Spleen (tissue), 11 donors: ENCODE results near the gene ODAD3. TPM values are rescaled to one million over a fixed set of nuclear protein-coding genes. Genes with fewer than 3 reads are reported as not detected.

Source experiments
- DNase-seq: peaks from one replicate; pipeline ENCODE4 v3.0.0-alpha.2; 2020
- H3K27ac ChIP-seq, 8 donors: fragments of 200-600 bp; sonication (generic) in 7 of 8; 1 replicate in 4 of 8; 2 replicates in 4 of 8; pipeline versions ENCODE4 v1.5.0 to v1.8.0; 2016 to 2021; ENCODE audit warnings: inconsistent platforms in 4 of 8, mild to moderate bottlenecking in 4 of 8, moderate library complexity in 1 of 8
- H3K27me3 ChIP-seq, 7 donors: fragments of 200-600 bp; sonication (generic) in 6 of 7; replicated peaks in 1 of 7; 1 replicate in 4 of 7; 2 replicates in 3 of 7; pipeline versions ENCODE4 v1.5.0 to v1.8.0; 2016 to 2021; ENCODE audit warnings: inconsistent platforms in 3 of 7, mild to moderate bottlenecking in 1 of 7
- H3K36me3 ChIP-seq, 6 donors: fragments of 200-600 bp; sonication (generic) in 5 of 6; 1 replicate in 4 of 6; 2 replicates in 2 of 6; pipeline versions ENCODE4 v1.5.0 to v1.8.0; 2016 to 2021; ENCODE audit warnings: inconsistent platforms in 2 of 6
- H3K4me1 ChIP-seq, 6 donors: fragments of 200-600 bp; sonication (generic) in 5 of 6; 1 replicate in 3 of 6; 2 replicates in 3 of 6; pipeline versions ENCODE4 v1.5.0 to v1.8.0; 2016 to 2021; ENCODE audit warnings: inconsistent platforms in 3 of 6
- H3K4me3 ChIP-seq, 8 donors: fragments of 200-600 bp; sonication (generic) in 7 of 8; 1 replicate in 4 of 8; 2 replicates in 4 of 8; pipeline versions ENCODE4 v1.5.0 to v1.8.0; 2016 to 2021; ENCODE audit warnings: inconsistent platforms in 4 of 8, mild to moderate bottlenecking in 4 of 8, moderate library complexity in 2 of 8
- H3K9me3 ChIP-seq, 8 donors: fragments of 200-600 bp; sonication (generic) in 7 of 8; 1 replicate in 4 of 8; 2 replicates in 4 of 8; pipeline versions ENCODE4 v1.5.0 to v1.8.0; 2016 to 2021; ENCODE audit warnings: inconsistent platforms in 4 of 8
- POLR2A ChIP-seq, 3 donors: fragments of 450-650 bp; IDR thresholded peaks; one replicate each; pipeline ENCODE4 v1.5.1; 2017; ENCODE audit warnings: antibody characterized with exemption in 3 of 3, mild to moderate bottlenecking in 1 of 3
- POLR2AphosphoS5 ChIP-seq, 3 donors: sonication (generic); formaldehyde crosslinking; IDR thresholded peaks; one replicate each; pipeline ENCODE4 v1.5.1; 2017; ENCODE audit warnings: antibody characterized with exemption in 3 of 3
- WGBS, 5 donors: extraction: QIAGEN DNeasy Blood & Tissue Kit in 3 of 5; methylation state at CpG; one replicate each; pipeline versions ENCODE4 v1.1.5 to v1.1.7; 2013 to 2018; 5-methylcytosine and 5-hydroxymethylcytosine counted together
- intact Hi-C: fragments of 100-400 bp; cut with DNase I; formaldehyde crosslinking; loops from one replicate; pipeline ENCODE4 v1.15.0; 2023; ENCODE audit warnings: low total_unique reads
- polyA plus RNA-seq, 3 donors: library from polyadenylated mRNA; stranded (reverse); fragments of 200-250 nt; gene quantifications; one replicate each; pipeline ENCODE4 v1.2.1, GENCODE V29; 2013
- total RNA-seq, 7 donors: library from RNA; depleted of rRNA in 3 of 7; stranded (reverse); fragments of >200 nt in 3 of 7; fragmentation: NEBNext Ultra II Directional in 4 of 7; extraction: Animal tissue kit (Norgen Biotek cat#: 25700) in 4 of 7; gene quantifications; one replicate each; pipeline versions ENCODE4 v1.1.0 to v1.2.1, GENCODE V29; 2016 to 2021
- TF ChIP-seq, protein P1 (sequence below), 11 experiments: fragments of 200-600 bp in 7 of 11; fragments of 450-650 bp in 4 of 11; sonication (generic) in 4 of 11; IDR thresholded peaks in 8 of 11; conservative IDR thresholded peaks in 3 of 11; 1 replicate in 7 of 11; 2 replicates in 4 of 11; pipeline versions ENCODE4 v1.4.0 to v1.8.0; 2016 to 2021; ENCODE audit warnings: antibody characterized with exemption in 11 of 11, inconsistent platforms in 4 of 11, mild to moderate bottlenecking in 1 of 11
- donor health status: healthy with polysubstance abuse.
- donor health status: DM: no; HTN: no; CAD: no; lungs with moderate emphysema.
- donor health status: DM: no; HTN: no; CAD: no.
- donor health status: Bipolar disorder and iron deficiency.
- donor health status: healthy.
- donor health status: DM: no; HTN: no; CAD: no.
- donor health status: DM: yes; HTN: yes; CAD: no.

The ODAD3 gene
- total and polyA plus RNA-seq, 10 donors: 0.23 to 2.3 (median 1.3) TPM

DNA sequence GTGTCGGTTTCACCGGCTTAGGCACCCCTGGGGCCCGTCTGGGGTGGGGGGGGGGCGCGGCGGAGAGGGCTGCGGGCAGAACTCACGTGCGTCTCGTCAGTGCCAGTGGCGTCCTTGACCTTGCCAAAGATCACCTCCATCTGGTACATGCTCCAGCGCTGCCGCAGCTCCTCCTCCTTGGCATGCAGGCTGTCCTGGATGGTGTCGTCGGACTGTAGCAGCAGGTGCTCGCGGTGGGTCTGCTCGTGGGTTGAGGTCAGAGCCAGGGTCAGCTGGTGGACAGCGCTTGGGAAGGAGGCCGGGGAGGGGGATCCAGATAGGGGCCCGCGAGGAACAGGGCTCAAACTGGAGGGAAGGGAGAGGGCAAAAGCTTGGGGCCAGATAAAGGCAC is 11.1 kb downstream of the ODAD3 start:
- no peak overlapping the region for H3K27ac ChIP-seq
- no peaks in the 10 kb centered on the region for H3K9me3 ChIP-seq
- TF ChIP-seq, protein P1, sequence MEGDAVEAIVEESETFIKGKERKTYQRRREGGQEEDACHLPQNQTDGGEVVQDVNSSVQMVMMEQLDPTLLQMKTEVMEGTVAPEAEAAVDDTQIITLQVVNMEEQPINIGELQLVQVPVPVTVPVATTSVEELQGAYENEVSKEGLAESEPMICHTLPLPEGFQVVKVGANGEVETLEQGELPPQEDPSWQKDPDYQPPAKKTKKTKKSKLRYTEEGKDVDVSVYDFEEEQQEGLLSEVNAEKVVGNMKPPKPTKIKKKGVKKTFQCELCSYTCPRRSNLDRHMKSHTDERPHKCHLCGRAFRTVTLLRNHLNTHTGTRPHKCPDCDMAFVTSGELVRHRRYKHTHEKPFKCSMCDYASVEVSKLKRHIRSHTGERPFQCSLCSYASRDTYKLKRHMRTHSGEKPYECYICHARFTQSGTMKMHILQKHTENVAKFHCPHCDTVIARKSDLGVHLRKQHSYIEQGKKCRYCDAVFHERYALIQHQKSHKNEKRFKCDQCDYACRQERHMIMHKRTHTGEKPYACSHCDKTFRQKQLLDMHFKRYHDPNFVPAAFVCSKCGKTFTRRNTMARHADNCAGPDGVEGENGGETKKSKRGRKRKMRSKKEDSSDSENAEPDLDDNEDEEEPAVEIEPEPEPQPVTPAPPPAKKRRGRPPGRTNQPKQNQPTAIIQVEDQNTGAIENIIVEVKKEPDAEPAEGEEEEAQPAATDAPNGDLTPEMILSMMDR (IDR thresholded peaks at IDR 0.05 in 8 of 11, conservative IDR thresholded peaks at IDR 0.05 in 3 of 11): no peak
- TF ChIP-seq POLR2AphosphoS5 (IDR thresholded peaks at IDR 0.05) (no peak), POLR2A (IDR thresholded peaks at IDR 0.05) (no peak)
- H3K27me3 ChIP-seq: peaks cover 0 to 56% (median 53%) of the 10 kb centered on the region in 7 donors
- intact Hi-C loops: no loop called here
- H3K4me1 ChIP-seq: peaks cover 26 to 54% (median 51%) of the 10 kb centered on the region in 6 donors
- WGBS, 5 donors: 17 to 34% (median 20%) methylated on average over 17 to 22 of the region's 22 CpGs
- DNase-seq: no peak
- H3K4me3 ChIP-seq: no peak overlapping the region
- H3K36me3 ChIP-seq: no peaks in the 10 kb centered on the region

- no peak for DNase-seq
- TF ChIP-seq, protein P1 (IDR thresholded peaks at IDR 0.05 in 8 of 11, conservative IDR thresholded peaks at IDR 0.05 in 3 of 11): no peak
- no peak for TF ChIP-seq POLR2A (IDR thresholded peaks at IDR 0.05)
- TF ChIP-seq POLR2AphosphoS5 (IDR thresholded peaks at IDR 0.05): no peak
- Histone ChIP-seq H3K4me1 (peaks cover 28 to 59% (median 56%) of the 10 kb centered on the region in 6 donors), H3K36me3 (no peaks in the 10 kb centered on the region), H3K4me3 (peak overlapping the region in 2 of 8 donors; percentile 30 to 69), H3K27ac (no peak overlapping the region), H3K9me3 (no peaks in the 10 kb centered on the region), H3K27me3 (peaks cover 0 to 61% (median 58%) of the 10 kb centered on the region in 7 donors)
- intact Hi-C loops: no loop called here
- WGBS, 5 donors: 29 to 44% (median 33%) methylated on average over 27 of the region's 27 CpGs
Observed at GRCh38 chr19:11423164-11423790, 11.6 kb downstream of the ODAD3 start.

- WGBS, 5 donors: 4 to 10% (median 4%) methylated on average over 23 to 56 of the region's 56 CpGs
- peaks cover 28 to 65% (median 57%) of the 10 kb centered on the region in 6 donors for H3K4me1 ChIP-seq
- DNase-seq: peak; percentile 96
- no peaks in the 10 kb centered on the region for H3K36me3 ChIP-seq
- H3K9me3 ChIP-seq: no peaks in the 10 kb centered on the region
- H3K4me3 ChIP-seq: peak overlapping the region; percentile 6 to 69 (median 33)
- H3K27ac ChIP-seq: peak overlapping the region in 5 of 8 donors; percentile 36 to 86 (median 84)
- TF ChIP-seq POLR2AphosphoS5 (IDR thresholded peaks at IDR 0.05): peak; percentile 70 to 83 (median 82)
- TF ChIP-seq, protein P1 (IDR thresholded peaks at IDR 0.05 in 8 of 11, conservative IDR thresholded peaks at IDR 0.05 in 3 of 11): no peak
- intact Hi-C loops: no loop called here
- H3K27me3 ChIP-seq: peaks cover 0 to 70% (median 59%) of the 10 kb centered on the region in 7 donors
Observed at GRCh38 chr19:11422163-11423065, 12.5 kb downstream of the ODAD3 start.
